Thyroid gland (tissue), 4 donors: Measurements from ENCODE around the gene MT1E. TPM values are rescaled to one million over a fixed set of nuclear protein-coding genes. Genes with fewer than 3 reads are reported as not detected.

Experiments used
- DNase-seq, 2 donors: peaks; one replicate each; pipeline ENCODE4 v3.0.0-alpha.2; 2019
- H3K27ac ChIP-seq, 3 donors: fragments of 200-600 bp; sonication (generic); 1 replicate in 2 of 3; 2 replicates in 1 of 3; pipeline ENCODE4 v1.5.1; 2016 to 2019; ENCODE audit warnings: mild to moderate bottlenecking in 1 of 3, moderate library complexity in 1 of 3
- H3K27me3 ChIP-seq: fragments of 200-600 bp; sonication (generic); one replicate; pipeline ENCODE4 v1.5.1; 2019
- H3K36me3 ChIP-seq, 2 donors: fragments of 200-600 bp; sonication (generic); one replicate each; pipeline ENCODE4 v1.5.1; 2016 to 2019
- H3K4me1 ChIP-seq, 2 donors: fragments of 200-600 bp; sonication (generic); one replicate each; pipeline ENCODE4 v1.5.1; 2017 to 2019
- H3K4me3 ChIP-seq, 3 donors: fragments of 200-600 bp; sonication (generic); replicated peaks in 1 of 3; 1 replicate in 2 of 3; 2 replicates in 1 of 3; pipeline ENCODE4 v1.5.1; 2016; ENCODE audit warnings: mild to moderate bottlenecking in 1 of 3
- H3K9me3 ChIP-seq: fragments of 200-600 bp; sonication (generic); one replicate; pipeline ENCODE4 v1.5.1; 2017
- CTCF ChIP-seq, 6 experiments: fragments of 200-600 bp in 3 of 6; fragments of 450-650 bp in 3 of 6; sonication (generic) in 3 of 6; IDR thresholded peaks; one replicate each; pipeline ENCODE4 v1.5.1; 2016 to 2019; ENCODE audit warnings: antibody characterized with exemption in 6 of 6, mild to moderate bottlenecking in 2 of 6, inconsistent platforms in 1 of 6, moderate library complexity in 1 of 6
- POLR2A ChIP-seq, 2 donors: fragments of 450-650 bp; IDR thresholded peaks; one replicate each; pipeline ENCODE4 v1.6.1; 2017; ENCODE audit warnings: antibody characterized with exemption in 2 of 2, mild to moderate bottlenecking in 2 of 2, moderate library complexity in 1 of 2
- WGBS, 2 donors: methylation state at CpG; one replicate each; pipeline ENCODE4 v1.1.5; 2017; 5-methylcytosine and 5-hydroxymethylcytosine counted together
- intact Hi-C: fragments of 100-400 bp; cut with DNase I; formaldehyde crosslinking; loops from one replicate; pipeline ENCODE4 v1.15.1; 2023
- total RNA-seq, 4 donors: library from RNA; depleted of rRNA; stranded (reverse); fragments of >200 nt; gene quantifications; one replicate each; pipeline ENCODE4 v1.2.3, GENCODE V29; 2016

The MT1E gene
- total RNA-seq, 4 donors from 2014 or later, result 111 to 1,129 (median 368) TPM

DNA sequence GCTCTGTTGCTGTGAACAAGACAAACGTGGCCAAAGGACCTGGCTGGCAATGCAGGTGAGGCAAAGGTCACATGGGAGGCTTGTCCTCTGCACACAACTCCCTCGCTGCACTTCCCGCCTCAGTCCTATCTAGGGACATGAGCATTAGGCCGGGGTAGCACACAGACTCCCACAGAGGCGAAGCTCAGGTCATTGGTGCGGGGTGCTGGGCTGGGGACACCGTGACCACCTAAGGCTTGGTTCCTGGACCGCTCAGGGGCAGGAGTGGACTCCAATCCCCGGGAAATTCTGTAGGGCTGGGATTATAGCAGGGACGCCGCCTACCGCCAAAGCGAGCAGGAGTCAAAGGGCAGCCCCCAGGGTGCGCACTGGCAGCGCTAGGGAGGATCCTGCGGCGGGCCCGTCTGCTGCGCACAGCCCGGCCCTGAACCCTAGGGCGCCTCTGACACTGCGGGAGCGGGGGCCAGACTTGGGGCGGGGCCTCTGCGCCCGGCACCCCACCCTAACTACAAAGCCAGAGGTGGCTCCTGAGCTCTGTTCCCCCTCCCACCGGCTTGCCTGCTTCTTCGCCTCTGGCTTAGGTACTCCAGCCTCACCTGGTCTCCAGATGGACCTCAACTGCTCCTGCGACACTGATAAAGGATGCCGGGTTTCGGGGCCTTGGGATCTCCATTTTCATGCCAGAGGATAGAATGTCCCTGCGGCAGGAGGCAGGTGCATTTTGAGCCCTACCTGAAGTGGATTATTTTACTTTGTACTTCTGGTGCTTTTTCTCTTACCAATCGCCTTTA lies 22.3 kb downstream of the MT1E start:
- H3K4me3 ChIP-seq, result no peak overlapping the region
- no peaks in the 10 kb centered on the region for H3K9me3 ChIP-seq
- no peaks in the 10 kb centered on the region for H3K36me3 ChIP-seq
- 48 to 63% methylated on average over 10 to 21 of the region's 33 CpGs for WGBS, 2 donors
- no peaks in the 10 kb centered on the region for H3K27me3 ChIP-seq
- peaks cover 7 to 15% of the 10 kb centered on the region in 2 donors for H3K4me1 ChIP-seq
- intact Hi-C loops, result no loop called here
- DNase-seq, result no peak
- H3K27ac ChIP-seq, result no peak overlapping the region
- TF ChIP-seq CTCF (IDR thresholded peaks at IDR 0.05) (no peak), POLR2A (IDR thresholded peaks at IDR 0.05) (no peak)

DNA sequence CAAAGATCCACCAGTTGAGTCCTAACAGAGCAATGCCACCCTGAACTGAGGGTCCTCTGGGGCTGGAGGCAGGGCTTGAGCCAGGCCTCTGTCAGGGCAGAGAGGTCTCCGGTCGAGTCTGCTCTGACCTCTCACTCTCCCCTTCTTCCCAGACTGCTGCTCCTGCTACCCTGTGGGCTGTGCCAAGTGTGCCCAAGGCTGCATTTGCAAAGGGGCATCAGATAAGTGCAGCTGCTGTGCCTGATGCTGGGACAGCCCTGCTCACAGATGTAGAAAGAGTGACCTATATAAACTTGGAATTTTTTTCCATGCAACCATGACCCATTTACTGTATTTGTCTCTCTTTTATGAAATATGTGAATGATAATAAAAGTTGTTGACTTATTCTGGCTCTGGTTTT lies 23.7 kb downstream of the MT1E start:
- no peak for DNase-seq
- Histone ChIP-seq H3K9me3 (no peaks in the 10 kb centered on the region), H3K4me3 (no peak overlapping the region), H3K27ac (no peak overlapping the region), H3K27me3 (no peaks in the 10 kb centered on the region), H3K4me1 (peaks cover 0 to 1% of the 10 kb centered on the region in 2 donors), H3K36me3 (no peaks in the 10 kb centered on the region)
- WGBS, 2 donors, result 86 to 100% methylated on average over 2 of the region's 2 CpGs
- no peak for TF ChIP-seq POLR2A (IDR thresholded peaks at IDR 0.05)
- TF ChIP-seq CTCF (IDR thresholded peaks at IDR 0.05), result no peak
- intact Hi-C loops, result no loop called here

DNA sequence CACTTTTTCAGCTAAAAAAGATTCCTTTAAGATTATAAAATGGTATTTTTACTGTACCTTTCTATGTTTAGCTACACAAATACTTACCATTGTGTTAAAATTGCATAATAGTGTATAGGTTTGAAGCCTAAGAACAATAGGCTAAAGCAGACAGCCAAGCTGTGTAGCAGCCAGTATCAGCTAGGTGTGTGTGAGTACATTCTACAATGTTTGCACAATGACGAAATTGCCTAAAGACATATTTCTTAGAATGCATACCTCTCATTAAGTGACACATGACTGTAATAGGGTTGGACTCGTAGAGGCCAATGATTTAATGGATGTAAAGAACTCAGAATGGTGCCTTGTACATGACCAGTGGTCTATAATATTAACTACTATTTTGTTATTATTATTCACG lies 24.2 kb downstream of the MT1E start:
- intact Hi-C loops, result no loop called here
- DNase-seq, result no peak
- H3K9me3 ChIP-seq, result no peaks in the 10 kb centered on the region
- H3K36me3 ChIP-seq, result no peaks in the 10 kb centered on the region
- H3K4me1 ChIP-seq, result no peaks in the 10 kb centered on the region
- TF ChIP-seq POLR2A (IDR thresholded peaks at IDR 0.05) (no peak), CTCF (IDR thresholded peaks at IDR 0.05) (no peak)
- H3K27me3 ChIP-seq, result no peaks in the 10 kb centered on the region
- WGBS, 2 donors, result 91 to 92% methylated on average over 3 of the region's 3 CpGs
- no peak overlapping the region for H3K27ac ChIP-seq
- H3K4me3 ChIP-seq, result no peak overlapping the region

GRCh38 chr16:56651586-56651985 lies 26.0 kb downstream of the MT1E start, which contains the start of gene MT1B:
TSS of gene MT1B (plus strand) at chr16:56651886. CDS start at chr16:56651954, 68 bp downstream.
- Histone ChIP-seq H3K36me3 (no peaks in the 10 kb centered on the region), H3K27me3 (no peaks in the 10 kb centered on the region), H3K9me3 (no peaks in the 10 kb centered on the region), H3K4me1 (no peaks in the 10 kb centered on the region), H3K27ac (no peak within 1 kb of the TSS), H3K4me3 (no peak within 1 kb of the TSS)
- no peak for DNase-seq
- no peak for TF ChIP-seq POLR2A (IDR thresholded peaks at IDR 0.05)
- TF ChIP-seq CTCF (IDR thresholded peaks at IDR 0.05), result no peak
- intact Hi-C loops, result no loop called here
- 54 to 77% methylated on average over 2 to 7 of the region's 7 CpGs for WGBS, 2 donors

GRCh38 chr16:56652600-56652999 lies 27.0 kb downstream of the MT1E start:
- TF ChIP-seq CTCF (IDR thresholded peaks at IDR 0.05) (no peak), POLR2A (IDR thresholded peaks at IDR 0.05) (no peak)
- intact Hi-C loops, result no loop called here

More at GRCh38 chr16:56652600-56652999, 27.0 kb downstream of the MT1E start:
- WGBS, 2 donors, result 38 to 54% methylated on average over 1 of the region's 1 CpG
- Histone ChIP-seq H3K9me3 (no peaks in the 10 kb centered on the region), H3K36me3 (no peaks in the 10 kb centered on the region), H3K27ac (no peak overlapping the region), H3K4me1 (no peaks in the 10 kb centered on the region), H3K27me3 (no peaks in the 10 kb centered on the region), H3K4me3 (no peak overlapping the region)
- DNase-seq, result no peak
